GM12878 (cell line): Measurements from ENCODE around the gene ATP10A. TPM values are rescaled to one million over a fixed set of nuclear protein-coding genes. Genes with fewer than 3 reads are reported as not detected.

ENCODE experiments used
- ATAC-seq: fragments of 200-7000 bp; cut with Tn5 transposase; 3 replicates; pipeline ENCODE4 v1.9.1; 2020; ENCODE audit warnings: mild to moderate bottlenecking, moderate library complexity
- BruUV-seq: library from RNA; stranded (reverse); fragments of 400-500 nt; replicated peaks from 2 replicates; lab custom pipeline; 2021; lab: Mats Ljungman, UMichigan
- CTCF ChIA-PET: fragments of 300-600 bp; sonication (Branson Sonifier 250); formaldehyde crosslinking; extraction: SDS; loops from one replicate; lab custom pipeline; 2021; ENCODE audit warnings: inconsistent platforms; lab: Yijun Ruan, JAX
- POLR2A ChIA-PET: fragments of 350-600 bp; formaldehyde crosslinking; extraction: SDS; loops from one replicate; lab custom pipeline; 2021; ENCODE audit warnings: inconsistent platforms; lab: Charles Lee
- RAD21 ChIA-PET: fragments of 300-600 bp; sonication (Branson Sonifier 250); formaldehyde crosslinking; loops from one replicate; lab custom pipeline; 2023; ENCODE audit warnings: antibody characterized with exemption; ENCODE audit not compliant: unreplicated experiment; lab: Charles Lee
- SMC1A ChIA-PET: fragments of 300-600 bp; sonication (Branson Sonifier 250); formaldehyde crosslinking; loops from one replicate; lab custom pipeline; 2023; ENCODE audit not compliant: unreplicated experiment, uncharacterized antibody; lab: Charles Lee
- DNase-seq: peaks from one replicate; pipeline ENCODE4 v3.0.0-alpha.2; 2011; ENCODE audit warnings: low read depth, low spot score
- FAIRE-seq: peaks from 3 replicates; lab custom pipeline; 2011; peaks lifted over from hg19 to GRCh38; lab: Jason Lieb, UNC
- H2AFZ ChIP-seq: 2 replicates; pipeline ENCODE4 v1.6.0; 2011; ENCODE audit warnings: low read depth, low read length, control low read depth; ENCODE audit not compliant: control insufficient read depth
- H3K27ac ChIP-seq: 2 replicates; pipeline ENCODE4 v1.5.1; 2011; ENCODE audit warnings: control low read depth; ENCODE audit not compliant: control insufficient read depth, insufficient read depth
- H3K27me3 ChIP-seq, 2 experiments: replicated peaks in 1 of 2; 2 replicates each; pipeline versions ENCODE4 v1.6.0 to v1.6.1; 2011; ENCODE audit warnings: low read length in 1 of 2; ENCODE audit not compliant: control insufficient read depth in 2 of 2, insufficient read depth in 2 of 2
- H3K36me3 ChIP-seq, 2 experiments: 2 replicates each; pipeline ENCODE4 v1.5.1; 2011; ENCODE audit warnings: low read length in 1 of 2; ENCODE audit not compliant: control insufficient read depth in 2 of 2, insufficient read depth in 2 of 2
- H3K4me1 ChIP-seq: 2 replicates; pipeline ENCODE4 v1.6.1; 2011; ENCODE audit warnings: mild to moderate bottlenecking, low read length, moderate library complexity, mixed read lengths; ENCODE audit not compliant: control insufficient read depth, insufficient read depth
- H3K4me2 ChIP-seq: 2 replicates; pipeline ENCODE4 v1.6.0; 2011; ENCODE audit warnings: control low read depth; ENCODE audit not compliant: control insufficient read depth, insufficient read depth
- H3K4me3 ChIP-seq: fragments of 200-600 bp; sonication (generic); 2 replicates; pipeline ENCODE4 v1.5.1; 2016
- H3K79me2 ChIP-seq: 2 replicates; pipeline ENCODE4 v1.6.0; 2011; ENCODE audit warnings: low read length; ENCODE audit not compliant: control insufficient read depth, insufficient read depth
- H3K9ac ChIP-seq: 2 replicates; pipeline ENCODE4 v1.8.0; 2011; ENCODE audit warnings: low read length, control low read depth, mixed read lengths; ENCODE audit not compliant: control insufficient read depth, insufficient read depth
- H3K9me3 ChIP-seq: replicated peaks from 3 replicates; pipeline ENCODE4 v1.5.1; 2011; ENCODE audit warnings: mild to moderate bottlenecking, low read length; ENCODE audit not compliant: control insufficient read depth, insufficient read depth
- H4K20me1 ChIP-seq: 2 replicates; pipeline ENCODE4 v1.6.0; 2011; ENCODE audit not compliant: control insufficient read depth, insufficient read depth
- CHD1 ChIP-seq: IDR thresholded peaks from 2 replicates; pipeline ENCODE4 v1.6.1; 2012; ENCODE audit warnings: low read depth, low read length, improper control_type of control experiment
- FOS ChIP-seq: IDR thresholded peaks from 3 replicates; pipeline ENCODE4 v1.6.1; 2011; ENCODE audit warnings: borderline replicate concordance; ENCODE audit not compliant: insufficient read length; ENCODE audit errors: extremely low read depth
- MTA2 ChIP-seq: fragments of 450-650 bp; IDR thresholded peaks from 2 replicates; pipeline ENCODE4 v1.6.1; 2016; ENCODE audit warnings: low read depth, mild to moderate bottlenecking, moderate library complexity
- WGBS: methylation state at CpG from one replicate; pipeline ENCODE4 v1.1.6; 2016; ENCODE audit warnings: low lambda C conversion rate; ENCODE audit not compliant: insufficient replicate concordance, insufficient coverage; ENCODE audit errors: missing lambda C conversion rate; 5-methylcytosine and 5-hydroxymethylcytosine counted together
- in situ Hi-C: fragments of 300-500 bp; cut with MboI; formaldehyde crosslinking; loops from 9 replicates; pipeline ENCODE4 v1.14.3; 2018; ENCODE audit warnings: mixed read lengths
- intact Hi-C: fragments of 100-400 bp; cut with micrococcal nuclease; formaldehyde crosslinking; loops from one replicate; pipeline ENCODE4 v1.14.2; 2022; ENCODE audit not compliant: unreplicated experiment
- polyA plus RNA-seq, 11 experiments: library from polyadenylated mRNA; depleted of rRNA in 4 of 11; unstranded in 6 of 11; stranded (reverse) in 5 of 11; fragments of >200 nt; fragmentation: Nextera tagmentation in 4 of 11; fragmentation: Illumina TruSeq in 1 of 11; extraction: Ambion mirVana in 4 of 11; extraction: Trizol in 1 of 11; gene quantifications; 1 replicate in 1 of 11; 2 replicates in 10 of 11; pipeline versions ENCODE4 v1.2.1 to v1.2.3, GENCODE V29; 2011 to 2016; ENCODE audit warnings: inconsistent platforms in 2 of 11, missing spikeins in 2 of 11, low read depth in 1 of 11
- total RNA-seq, 4 experiments: library from RNA; depleted of rRNA in 3 of 4; stranded (reverse); fragments of >200 nt in 3 of 4; fragmentation: Illumina TruSeq in 1 of 4; extraction: Trizol in 1 of 4; gene quantifications; 2 replicates each; pipeline versions ENCODE4 v1.2.1 to v1.2.3, GENCODE V29; 2013 to 2021

The ATP10A gene
- total and polyA plus RNA-seq, 10 of the 15 experiments (the other 5 are each of a cell fraction or from before 2014, with no cell fraction given): 0.04 to 1.5 (median 0.31) TPM; not detected in 2

DNA sequence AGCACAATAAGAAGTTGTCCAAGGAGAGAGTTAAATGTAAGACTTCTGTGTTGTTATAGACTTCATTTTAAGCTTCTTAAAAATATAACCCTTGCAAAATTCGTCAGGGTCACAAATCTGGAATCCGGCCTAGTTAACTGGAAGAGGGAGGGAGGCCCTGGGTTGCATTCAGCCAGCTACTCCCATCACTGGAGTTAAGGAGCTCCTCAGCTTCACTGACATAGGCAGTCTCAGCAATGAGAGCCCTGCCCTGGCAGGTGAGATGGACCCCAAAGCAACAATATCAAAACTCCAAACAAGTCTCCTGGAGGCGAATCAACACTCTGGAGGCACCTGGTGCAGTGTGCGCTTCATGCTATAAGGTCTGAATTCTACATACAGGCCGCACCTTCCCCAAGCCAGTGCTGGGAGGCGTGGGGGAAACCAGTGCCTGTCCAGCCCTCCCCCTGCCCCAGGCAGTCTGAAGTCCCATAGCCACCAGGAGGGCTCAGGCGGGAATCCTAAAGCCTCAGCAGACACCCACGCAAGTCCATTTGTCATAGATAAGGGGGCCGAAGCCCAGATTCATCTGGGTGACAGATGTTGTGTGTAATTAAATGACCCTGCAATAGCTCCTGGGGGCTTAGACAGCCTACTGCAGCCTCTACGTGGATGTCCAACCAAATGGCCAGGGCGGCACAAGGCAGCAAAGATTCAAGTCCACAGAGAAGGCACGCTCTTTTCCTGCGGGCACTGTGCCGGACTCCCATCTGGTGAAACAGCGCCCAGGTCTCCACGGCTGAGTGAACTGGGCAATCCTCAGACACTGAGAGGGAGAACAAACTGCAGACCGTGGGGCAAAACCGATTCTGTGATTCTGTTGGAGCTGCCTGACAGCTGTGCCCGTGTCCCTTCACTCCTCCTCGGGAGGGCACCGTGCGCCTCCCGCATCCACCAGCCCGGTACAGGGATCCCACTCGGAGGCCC, 64.9 kb downstream of the ATP10A start:
- no peak for TF ChIP-seq MTA2
- Histone ChIP-seq H2AFZ (no peak overlapping the region), H3K36me3 (no peaks in the 10 kb centered on the region), H3K79me2 (no peaks in the 10 kb centered on the region), H3K9ac (no peak overlapping the region), H3K9me3 (no peaks in the 10 kb centered on the region; the same call in 2 of the 3 replicates), H3K27me3 (no peaks in the 10 kb centered on the region), H3K4me3 (no peak overlapping the region), H3K4me1 (peaks cover 5% of the 10 kb centered on the region), H3K27ac (no peak overlapping the region), H3K4me2 (no peak overlapping the region), H4K20me1 (no peaks in the 10 kb centered on the region)
- intact Hi-C loops (no loop called here), in situ Hi-C loops (loop anchor here (5.0 kb wide), 1 partner anchor 51 kb away; no protein-coding TSS in a partner anchor)
- WGBS: 56% methylated on average over 25 of the region's 25 CpGs
- no peak for FAIRE-seq
- SMC1A ChIA-PET: no interaction called here
- RAD21 ChIA-PET: no interaction called here
- CTCF ChIA-PET: no interaction called here
- BruUV-seq: no TSS peak
- no peak for ATAC-seq
- POLR2A ChIA-PET: no interaction called here
- DNase-seq: no peak

DNA sequence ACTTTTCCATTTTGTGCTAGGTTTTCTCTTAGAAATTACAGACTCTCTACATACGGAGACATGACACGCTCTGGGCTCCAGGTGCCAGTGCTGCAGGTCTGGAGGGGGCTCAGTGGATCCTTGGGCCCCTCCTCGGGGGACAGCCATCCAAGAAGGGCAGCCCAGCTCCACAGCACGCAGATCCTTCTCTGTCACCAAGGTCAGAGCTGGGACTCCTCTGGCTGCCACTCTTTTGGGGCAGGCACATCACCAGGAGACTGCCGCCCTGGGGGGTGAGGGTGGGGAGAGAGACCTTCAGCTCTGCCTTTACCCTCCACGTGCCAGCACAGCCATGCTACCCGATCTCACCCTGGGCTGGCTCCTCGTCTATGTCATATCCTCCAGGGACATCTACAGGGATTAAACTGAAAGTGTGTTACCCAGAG, 65.6 kb downstream of the ATP10A start:
- RAD21 ChIA-PET: no interaction called here
- FAIRE-seq: no peak
- no peaks in the 10 kb centered on the region for H3K36me3 ChIP-seq
- H3K4me2 ChIP-seq: no peak overlapping the region
- SMC1A ChIA-PET: no interaction called here
- no peaks in the 10 kb centered on the region for H3K79me2 ChIP-seq
- H3K4me3 ChIP-seq: no peak overlapping the region
- H3K9me3 ChIP-seq: no peaks in the 10 kb centered on the region; the same call in 2 of the 3 replicates
- no peaks in the 10 kb centered on the region for H3K27me3 ChIP-seq
- TF ChIP-seq FOS (no peak), CHD1 (no peak)
- in situ Hi-C loops: loop anchor here (5.0 kb wide), 1 partner anchor 50 kb away; no protein-coding TSS in a partner anchor
- no peak overlapping the region for H3K9ac ChIP-seq
- CTCF ChIA-PET: no interaction called here
- ATAC-seq: no peak
- POLR2A ChIA-PET: no interaction called here
- no peak overlapping the region for H3K27ac ChIP-seq
- 27% methylated on average over 8 of the region's 8 CpGs for WGBS
- no peaks in the 10 kb centered on the region for H4K20me1 ChIP-seq
- DNase-seq: no peak
- intact Hi-C loops: no loop called here
- peaks cover 11% of the 10 kb centered on the region for H3K4me1 ChIP-seq
- H2AFZ ChIP-seq: no peak overlapping the region
- BruUV-seq: no TSS peak
